Stimulated activated CD8-positive, alpha-beta memory T cell treated with anti-CD3 and anti-CD28 coated beads, Interleukin-2, amount 100 ng/mL, for 48 hours (primary cell): ENCODE measurements around the gene ALS2CL.

Experiments
- DNase-seq, 2 donors: peaks; one replicate each; pipeline ENCODE4 v3.0.0-alpha.2; 2020; ENCODE audit warnings: low read depth in 2 of 2

Gene ALS2CL

DNA sequence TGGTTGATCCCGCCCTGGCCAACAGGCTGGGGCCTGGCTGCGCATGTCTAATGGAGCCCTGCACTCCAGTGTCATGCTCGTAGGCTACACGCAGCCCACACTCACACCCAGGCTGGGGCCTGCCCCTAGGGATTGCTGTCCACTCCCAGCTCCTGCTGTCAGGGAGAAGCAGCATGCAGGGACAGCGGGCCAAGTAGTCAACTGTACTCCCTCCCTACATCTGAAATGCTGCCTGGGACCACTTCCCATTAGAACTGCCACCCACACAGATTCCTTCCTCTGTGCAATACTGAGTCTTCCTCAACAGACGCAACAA, 16.1 kb downstream of the ALS2CL start:
- DNase-seq, result no peak

DNA sequence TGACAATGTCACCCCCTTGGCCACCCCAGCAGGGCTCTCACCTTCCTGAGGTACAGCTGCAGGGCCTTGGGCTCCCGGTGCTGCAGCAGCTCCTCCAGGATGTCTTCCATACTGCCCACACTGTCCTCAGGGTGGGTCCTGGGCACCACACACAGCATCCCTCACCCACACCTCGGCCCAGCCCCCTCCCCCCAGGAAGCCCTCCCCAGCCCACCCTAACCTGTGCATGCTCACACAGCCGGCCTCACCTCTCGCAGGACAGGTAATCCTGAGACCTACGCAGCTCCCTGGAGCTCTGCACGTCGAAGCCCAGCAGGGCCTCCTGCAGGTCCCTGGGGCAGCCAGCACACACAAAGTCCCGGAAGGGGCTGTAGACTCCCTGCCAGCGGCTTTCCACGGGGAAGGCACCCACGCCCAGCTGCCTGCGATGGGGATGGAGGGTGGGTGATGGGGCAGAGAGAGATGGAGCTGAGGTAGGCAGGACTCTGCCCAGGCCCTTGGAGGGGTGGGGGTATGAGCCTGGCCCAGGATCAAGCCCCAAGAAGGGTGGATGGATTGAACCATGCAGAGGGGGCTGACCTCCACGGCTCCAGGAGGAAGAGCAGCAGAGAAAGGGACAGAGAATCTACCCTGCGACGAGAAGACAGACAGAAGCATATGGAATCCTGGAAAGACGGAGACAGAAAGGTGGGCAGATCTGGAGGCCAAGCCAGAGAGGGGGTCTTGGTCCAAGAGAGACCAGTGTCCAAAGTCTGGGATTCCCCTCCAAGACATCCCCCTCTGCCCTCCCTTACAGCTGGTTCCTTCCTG, 16.7 kb downstream of the ALS2CL start:
- DNase-seq, result no peak

DNA sequence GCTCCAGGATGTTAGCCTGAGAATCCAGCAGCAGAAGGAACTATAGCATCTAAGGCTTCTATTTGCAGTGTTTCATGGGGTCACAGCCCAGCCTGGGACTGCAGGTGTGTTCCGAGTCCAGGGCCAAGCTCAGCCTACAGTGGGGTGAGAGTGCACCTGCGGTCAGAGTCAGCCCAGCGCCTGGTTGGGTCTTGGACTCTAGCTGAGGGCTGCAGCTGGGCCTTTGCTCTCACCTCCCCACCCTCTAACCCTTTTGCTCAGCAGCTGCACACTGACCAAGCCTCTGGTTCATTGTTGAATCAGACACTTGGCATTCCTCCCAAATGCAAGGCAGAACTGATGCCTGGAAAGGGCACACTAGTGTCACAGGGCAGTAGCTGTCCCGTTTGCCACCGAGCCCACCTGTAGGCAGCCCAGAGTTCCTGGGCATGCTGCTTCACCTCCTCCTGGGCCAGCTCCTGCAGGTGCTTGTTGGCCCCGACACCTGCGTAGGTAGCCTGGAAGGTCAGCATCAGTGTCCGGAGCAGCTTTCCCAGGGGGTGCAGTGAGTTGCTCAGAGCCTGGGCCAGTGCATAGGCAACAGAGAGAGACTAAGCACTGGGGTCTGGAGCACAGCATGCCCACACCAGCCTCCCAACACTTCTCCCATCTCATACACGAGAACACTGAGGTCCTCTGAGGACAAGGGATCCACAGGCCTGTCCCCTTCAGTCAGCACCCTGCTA, 17.5 kb downstream of the ALS2CL start:
- no peak for DNase-seq

- no peak for DNase-seq
These were observed 18.1 kb downstream of the ALS2CL start for GRCh38 chr3:46675426-46675825.

- DNase-seq, result no peak
These were observed 19.2 kb downstream of the ALS2CL start for GRCh38 chr3:46674031-46674845.

- DNase-seq, result no peak
These were observed 20.1 kb downstream of the ALS2CL start for GRCh38 chr3:46673151-46674030.

- no peak for DNase-seq
These were observed 21.2 kb downstream of the ALS2CL start for GRCh38 chr3:46672349-46672695.

GRCh38 chr3:46671541-46672348, 21.7 kb downstream of the ALS2CL start:
- DNase-seq, result no peak

DNA sequence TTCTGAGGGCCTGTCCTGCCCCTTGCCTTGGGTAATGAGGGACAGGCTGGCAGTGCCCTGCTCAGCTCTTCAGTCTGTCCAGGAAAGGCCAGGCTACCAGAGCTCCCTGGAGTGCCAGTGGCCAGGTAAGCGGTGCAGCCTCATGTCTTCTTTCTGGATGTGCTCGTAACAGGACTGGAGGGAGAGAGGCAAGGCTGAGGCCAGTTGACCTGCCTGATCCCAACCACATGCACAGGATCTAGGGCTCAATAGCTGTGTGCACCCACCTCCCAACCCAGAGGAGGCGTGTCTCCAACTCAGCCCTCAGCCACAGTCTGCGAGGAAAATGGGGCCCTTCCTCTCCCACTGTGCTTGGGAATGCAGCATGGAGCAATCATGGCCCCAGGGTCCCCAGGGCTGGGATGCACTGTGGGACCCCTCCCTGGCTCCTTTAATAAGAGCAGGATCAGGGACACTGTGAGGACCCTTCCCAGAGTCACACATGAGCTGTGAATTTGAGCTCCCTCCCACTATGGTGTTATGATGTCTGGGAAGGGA, 22.5 kb downstream of the ALS2CL start:
- DNase-seq, result no peak

- DNase-seq, result no peak
These were observed 23.2 kb downstream of the ALS2CL start for GRCh38 chr3:46670000-46670890.

DNA sequence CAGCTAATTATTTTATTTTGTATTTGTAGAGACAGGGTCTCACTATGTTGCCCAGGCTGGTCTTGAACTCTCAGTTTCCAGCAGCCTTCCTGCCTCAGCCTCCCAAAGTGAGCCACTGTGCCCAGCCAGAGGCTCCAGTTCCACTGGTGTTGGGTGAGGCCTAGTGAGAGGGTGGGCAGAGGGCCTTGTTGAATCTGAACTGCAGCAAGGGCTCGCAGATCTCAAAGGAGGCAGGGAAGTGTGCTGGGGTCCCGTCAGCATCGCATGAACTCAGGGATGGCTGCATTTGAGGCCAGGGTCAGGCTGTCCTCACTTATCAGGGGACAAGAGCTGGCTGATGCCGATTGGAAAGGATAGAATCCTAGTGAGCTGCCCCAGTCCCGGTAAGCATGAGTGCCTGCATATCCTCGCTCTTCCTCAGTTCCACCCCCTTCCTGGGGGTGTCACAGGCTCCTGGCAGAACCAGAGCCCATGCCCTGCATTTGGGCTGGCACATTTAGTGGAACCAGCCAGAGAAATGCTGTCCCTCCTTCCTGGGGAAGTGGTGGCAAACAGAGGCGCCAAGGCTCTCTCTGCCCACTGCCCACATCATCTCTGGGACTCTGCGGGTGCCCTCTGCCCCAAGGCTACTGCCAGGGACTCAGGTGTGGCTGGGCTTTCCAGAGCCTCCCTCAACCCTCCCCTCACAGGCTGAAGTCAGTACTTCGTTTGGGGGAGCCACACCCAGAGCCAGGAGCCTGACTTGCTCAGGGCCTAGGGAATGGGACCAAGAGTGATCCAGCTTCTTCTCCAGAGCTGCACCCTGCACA, 24.1 kb downstream of the ALS2CL start:
- DNase-seq, result no peak

- DNase-seq, result no peak
These were observed 24.9 kb downstream of the ALS2CL start for GRCh38 chr3:46668591-46668990.

DNA sequence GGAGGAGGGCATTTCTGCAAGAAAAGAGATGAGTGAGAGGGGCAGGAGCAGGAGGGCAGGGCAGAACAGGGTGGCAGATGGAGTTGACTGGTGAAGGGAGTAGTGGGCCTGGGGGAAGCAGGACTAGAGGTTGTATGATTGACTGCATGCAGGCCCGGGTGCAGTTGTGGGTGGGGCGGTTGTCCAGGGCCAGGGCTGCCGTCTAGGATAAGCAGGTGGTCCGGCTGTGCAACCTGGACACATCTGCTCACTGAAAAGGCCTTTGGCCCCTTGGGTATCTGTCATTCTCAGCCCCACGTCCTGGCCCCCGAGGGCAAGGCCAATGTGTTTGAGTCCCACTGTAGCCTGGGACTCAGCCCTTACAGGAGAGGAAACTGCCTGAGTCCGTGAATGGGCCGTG, 25.4 kb downstream of the ALS2CL start:
- no peak for DNase-seq

DNA sequence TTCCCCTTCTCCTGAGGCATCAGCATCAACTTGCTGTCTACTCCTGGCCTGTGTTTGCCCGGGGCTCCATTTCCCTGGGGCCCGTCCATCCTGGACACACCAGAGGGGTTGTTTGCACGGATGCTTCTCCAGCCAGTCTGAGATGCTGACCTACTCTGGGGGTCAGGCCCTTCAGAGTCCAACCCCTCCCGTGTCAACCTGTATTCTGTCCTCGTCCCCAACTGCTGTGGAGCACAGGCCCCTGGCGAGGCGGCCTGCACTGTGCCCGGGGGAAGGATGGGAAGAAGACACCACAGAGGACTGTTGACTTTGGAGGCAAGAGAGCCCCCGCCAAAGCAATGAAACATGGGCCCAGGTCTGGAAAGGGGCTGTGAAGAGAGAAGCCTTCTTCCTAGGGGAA, 25.8 kb downstream of the ALS2CL start:
- DNase-seq, result no peak

DNA sequence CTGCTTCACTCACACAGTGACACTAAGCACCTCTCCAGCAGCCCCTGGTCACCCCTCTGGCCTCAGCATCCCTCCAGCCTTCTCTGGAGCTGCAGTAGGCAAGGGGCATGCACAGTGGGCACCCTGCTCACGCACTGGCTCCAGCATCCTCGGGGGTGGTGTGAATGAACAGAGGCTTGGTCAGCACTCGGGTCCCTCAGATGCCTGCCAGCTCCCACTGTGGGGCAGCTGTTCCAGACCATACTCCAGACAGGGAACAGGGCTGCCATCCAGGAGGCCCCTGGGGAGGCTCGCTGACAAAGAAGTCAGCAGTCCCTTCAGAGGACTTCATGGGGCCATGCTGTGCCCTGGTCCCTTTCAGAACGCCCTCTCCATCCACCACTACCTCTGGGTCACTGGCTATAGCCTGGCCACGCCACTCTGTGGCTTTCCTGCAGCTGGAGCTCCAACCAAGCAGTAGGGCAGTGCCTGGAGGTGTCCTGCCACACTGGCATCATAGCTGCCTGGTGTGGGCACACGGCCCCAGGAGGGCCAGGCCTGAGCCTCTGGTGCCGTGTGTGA, 26.3 kb downstream of the ALS2CL start:
- DNase-seq, result no peak

- no peak for DNase-seq
These were observed 27.0 kb downstream of the ALS2CL start for GRCh38 chr3:46666453-46666845.

DNA sequence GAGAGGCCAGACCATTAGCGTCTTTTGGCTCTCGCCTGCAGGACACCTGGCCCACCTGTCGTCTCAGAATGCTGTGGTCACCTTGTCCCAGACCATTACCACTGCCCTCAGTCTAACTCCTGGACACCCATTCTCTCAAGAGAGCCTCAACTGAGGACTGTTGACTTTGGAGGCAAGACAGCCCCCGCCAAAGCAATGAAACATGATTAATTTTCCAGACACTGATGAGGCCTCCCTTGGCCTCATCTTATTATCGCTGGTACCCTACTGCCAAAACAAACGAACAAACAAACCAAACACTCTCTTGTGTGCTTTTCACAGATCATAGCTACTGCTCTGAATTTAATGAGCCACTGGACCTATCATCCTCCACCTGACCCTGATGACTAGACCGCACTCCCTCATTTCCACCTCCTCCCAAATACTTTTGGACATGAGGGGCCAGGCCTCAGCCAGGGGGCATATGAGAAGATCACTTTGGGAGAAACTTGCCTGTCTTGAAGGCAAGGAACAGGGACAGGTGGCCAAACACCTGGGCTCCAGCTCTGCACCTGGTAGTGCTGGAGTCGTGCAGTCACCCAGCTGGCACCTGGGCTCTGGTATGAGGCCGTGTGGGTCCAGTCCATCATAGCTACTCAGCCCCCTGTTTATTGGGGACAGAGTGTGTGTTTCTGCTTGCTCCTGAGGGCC, 27.6 kb downstream of the ALS2CL start:
- no peak for DNase-seq
